Sigmoid colon (tissue), 7 donors: ENCODE results near the gene HIVEP2. TPM values are rescaled to one million over a fixed set of nuclear protein-coding genes. Genes with fewer than 3 reads are reported as not detected.

Experiments
- DNase-seq: peaks from one replicate; pipeline ENCODE4 v3.0.0-alpha.2; 2019
- H3K27ac ChIP-seq, 4 donors: fragments of 200-600 bp; sonication (generic); one replicate each; pipeline ENCODE4 v1.5.1; 2016 to 2019; ENCODE audit warnings: mild to moderate bottlenecking in 1 of 4
- H3K27me3 ChIP-seq, 3 donors: fragments of 200-600 bp; sonication (generic); one replicate each; pipeline ENCODE4 v1.5.1; 2019; ENCODE audit warnings: mild to moderate bottlenecking in 1 of 3
- H3K36me3 ChIP-seq, 4 donors: fragments of 200-600 bp; sonication (generic); one replicate each; pipeline ENCODE4 v1.5.1; 2016 to 2019
- H3K4me1 ChIP-seq, 4 donors: fragments of 200-600 bp; sonication (generic); one replicate each; pipeline ENCODE4 v1.5.1; 2017 to 2019
- H3K4me3 ChIP-seq, 4 donors: fragments of 200-600 bp; sonication (generic); one replicate each; pipeline ENCODE4 v1.5.1; 2017 to 2019; ENCODE audit warnings: mild to moderate bottlenecking in 2 of 4, moderate library complexity in 1 of 4
- H3K9me3 ChIP-seq, 4 donors: fragments of 200-600 bp in 3 of 4; sonication (generic) in 3 of 4; one replicate each; pipeline versions ENCODE4 v1.5.1 to v1.6.1; 2013 to 2019
- CTCF ChIP-seq, 4 experiments: fragments of 450-650 bp in 3 of 4; fragments of 200-600 bp in 1 of 4; IDR thresholded peaks; one replicate each; pipeline ENCODE4 v1.5.1; 2016 to 2019; ENCODE audit warnings: antibody characterized with exemption in 4 of 4, mild to moderate bottlenecking in 3 of 4, moderate library complexity in 2 of 4
- EP300 ChIP-seq, 4 donors: sonication (generic); formaldehyde crosslinking; IDR thresholded peaks; one replicate each; pipeline ENCODE4 v1.6.1; 2017; ENCODE audit warnings: antibody characterized with exemption in 4 of 4
- POLR2A ChIP-seq, 2 donors: fragments of 450-650 bp; IDR thresholded peaks; one replicate each; pipeline ENCODE4 v1.6.1; 2016; ENCODE audit warnings: antibody characterized with exemption in 2 of 2, mild to moderate bottlenecking in 2 of 2, moderate library complexity in 2 of 2
- POLR2AphosphoS5 ChIP-seq, 4 donors: sonication (generic); formaldehyde crosslinking; IDR thresholded peaks; one replicate each; pipeline ENCODE4 v1.6.1; 2017; ENCODE audit warnings: antibody characterized with exemption in 4 of 4
- WGBS, 2 donors: extraction: QIAGEN DNeasy Blood & Tissue Kit; methylation state at CpG; one replicate each; pipeline ENCODE4 v1.1.7; 2013; 5-methylcytosine and 5-hydroxymethylcytosine counted together
- intact Hi-C: fragments of 100-400 bp; cut with DNase I; formaldehyde crosslinking; loops from one replicate; pipeline ENCODE4 v1.15.1; 2023
- polyA plus RNA-seq, 3 donors: library from polyadenylated mRNA; stranded (reverse); fragments of 200-250 nt; gene quantifications; one replicate each; pipeline ENCODE4 v1.2.3, GENCODE V29; 2013
- total RNA-seq, 4 donors: library from RNA; depleted of rRNA; stranded (reverse); fragments of >200 nt; gene quantifications; one replicate each; pipeline ENCODE4 v1.1.0, GENCODE V29; 2016
- donor health status: healthy with polysubstance abuse.
- donor health status: Bipolar disorder and iron deficiency.
- donor health status: healthy.

Gene HIVEP2
- total and polyA plus RNA-seq, 7 donors: 1.8 to 21.7 (median 11.5) TPM

DNA sequence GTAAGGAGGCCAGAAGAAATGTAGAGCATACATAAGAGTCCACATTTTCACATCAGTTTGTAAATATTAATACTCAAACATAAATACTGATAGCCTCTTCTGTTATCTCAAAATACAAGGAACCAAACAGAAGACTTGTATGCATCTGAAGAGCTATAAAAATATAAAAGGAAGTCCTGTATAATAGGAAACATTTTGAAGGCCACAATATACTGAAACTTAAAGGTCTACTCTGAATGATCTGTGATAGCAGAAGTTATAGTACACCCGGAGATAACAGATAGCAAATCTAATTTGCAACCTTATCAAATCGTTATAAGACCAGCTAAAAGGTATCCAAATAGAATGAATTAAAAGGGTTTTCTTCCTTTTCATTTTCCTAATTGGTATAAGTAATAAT, 111.2 kb downstream of the HIVEP2 start:
- H3K4me1 ChIP-seq: peaks cover 0 to 7% (median 3%) of the 10 kb centered on the region in 4 donors
- H3K27ac ChIP-seq: no peak overlapping the region
- 13 to 39% methylated on average over 2 of the region's 2 CpGs for WGBS, 2 donors
- H3K27me3 ChIP-seq: no peaks in the 10 kb centered on the region
- no peaks in the 10 kb centered on the region for H3K9me3 ChIP-seq
- intact Hi-C loops: no loop called here
- no peaks in the 10 kb centered on the region for H3K36me3 ChIP-seq
- no peak overlapping the region for H3K4me3 ChIP-seq
- no peak for DNase-seq
- no peak for TF ChIP-seq POLR2A (IDR thresholded peaks at IDR 0.05)
- no peak for TF ChIP-seq CTCF (IDR thresholded peaks at IDR 0.05)
- no peak for TF ChIP-seq EP300 (IDR thresholded peaks at IDR 0.05)
- no peak for TF ChIP-seq POLR2AphosphoS5 (IDR thresholded peaks at IDR 0.05)

- Histone ChIP-seq H3K4me3 (no peak overlapping the region), H3K4me1 (peaks cover 0 to 10% (median 4%) of the 10 kb centered on the region in 4 donors), H3K36me3 (no peaks in the 10 kb centered on the region), H3K27me3 (no peaks in the 10 kb centered on the region), H3K27ac (no peak overlapping the region), H3K9me3 (no peaks in the 10 kb centered on the region)
- intact Hi-C loops: no loop called here
- DNase-seq: no peak
- WGBS, 2 donors: 42 to 56% methylated on average over 1 of the region's 1 CpG
- no peak for TF ChIP-seq EP300 (IDR thresholded peaks at IDR 0.05)
- no peak for TF ChIP-seq POLR2A (IDR thresholded peaks at IDR 0.05)
- TF ChIP-seq CTCF (IDR thresholded peaks at IDR 0.05): no peak
These were observed 111.9 kb downstream of the HIVEP2 start for GRCh38 chr6:142833054-142833453.

- no peak overlapping the region for H3K27ac ChIP-seq
- H3K36me3 ChIP-seq: no peaks in the 10 kb centered on the region
- 96% methylated on average over 6 of the region's 6 CpGs for WGBS, 2 donors
- no peaks in the 10 kb centered on the region for H3K27me3 ChIP-seq
- intact Hi-C loops: no loop called here
- peaks cover 0 to 19% (median 12%) of the 10 kb centered on the region in 4 donors for H3K4me1 ChIP-seq
- H3K9me3 ChIP-seq: no peaks in the 10 kb centered on the region
- TF ChIP-seq POLR2A (IDR thresholded peaks at IDR 0.05) (no peak), POLR2AphosphoS5 (IDR thresholded peaks at IDR 0.05) (no peak), CTCF (IDR thresholded peaks at IDR 0.05) (no peak), EP300 (IDR thresholded peaks at IDR 0.05) (no peak)
- no peak for DNase-seq
- no peak overlapping the region for H3K4me3 ChIP-seq
These were observed 114.2 kb downstream of the HIVEP2 start for GRCh38 chr6:142830807-142831206.

GRCh38 chr6:142830116-142830710, 114.8 kb downstream of the HIVEP2 start:
- Histone ChIP-seq H3K9me3 (no peaks in the 10 kb centered on the region), H3K36me3 (no peaks in the 10 kb centered on the region), H3K4me1 (peaks cover 0 to 19% (median 12%) of the 10 kb centered on the region in 4 donors), H3K27ac (no peak overlapping the region), H3K27me3 (no peaks in the 10 kb centered on the region), H3K4me3 (no peak overlapping the region)
- no peak for DNase-seq
- no peak for TF ChIP-seq POLR2AphosphoS5 (IDR thresholded peaks at IDR 0.05)
- no peak for TF ChIP-seq POLR2A (IDR thresholded peaks at IDR 0.05)
- no peak for TF ChIP-seq EP300 (IDR thresholded peaks at IDR 0.05)
- no peak for TF ChIP-seq CTCF (IDR thresholded peaks at IDR 0.05)
- WGBS, 2 donors: 90% methylated on average over 5 of the region's 5 CpGs
- intact Hi-C loops: no loop called here

GRCh38 chr6:142829556-142829955, 115.4 kb downstream of the HIVEP2 start:
- 97 to 100% methylated on average over 1 of the region's 1 CpG for WGBS, 2 donors
- H3K27ac ChIP-seq: no peak overlapping the region
- intact Hi-C loops: no loop called here
- H3K36me3 ChIP-seq: no peaks in the 10 kb centered on the region
- DNase-seq: no peak
- no peak overlapping the region for H3K4me3 ChIP-seq
- H3K4me1 ChIP-seq: peaks cover 0 to 22% (median 13%) of the 10 kb centered on the region in 4 donors
- TF ChIP-seq CTCF (IDR thresholded peaks at IDR 0.05): no peak
- TF ChIP-seq POLR2AphosphoS5 (IDR thresholded peaks at IDR 0.05): no peak
- no peak for TF ChIP-seq POLR2A (IDR thresholded peaks at IDR 0.05)
- TF ChIP-seq EP300 (IDR thresholded peaks at IDR 0.05): no peak
- H3K9me3 ChIP-seq: no peaks in the 10 kb centered on the region
- H3K27me3 ChIP-seq: no peaks in the 10 kb centered on the region
